Hypothalamus (tissue), 51 donors: ENCODE results near the gene TCF7L2.

Source experiments
- DNase-seq, 51 donors: peaks; one replicate each; lab custom pipeline; 2025; lab: John Stamatoyannopoulos, UW

The TCF7L2 gene

DNA sequence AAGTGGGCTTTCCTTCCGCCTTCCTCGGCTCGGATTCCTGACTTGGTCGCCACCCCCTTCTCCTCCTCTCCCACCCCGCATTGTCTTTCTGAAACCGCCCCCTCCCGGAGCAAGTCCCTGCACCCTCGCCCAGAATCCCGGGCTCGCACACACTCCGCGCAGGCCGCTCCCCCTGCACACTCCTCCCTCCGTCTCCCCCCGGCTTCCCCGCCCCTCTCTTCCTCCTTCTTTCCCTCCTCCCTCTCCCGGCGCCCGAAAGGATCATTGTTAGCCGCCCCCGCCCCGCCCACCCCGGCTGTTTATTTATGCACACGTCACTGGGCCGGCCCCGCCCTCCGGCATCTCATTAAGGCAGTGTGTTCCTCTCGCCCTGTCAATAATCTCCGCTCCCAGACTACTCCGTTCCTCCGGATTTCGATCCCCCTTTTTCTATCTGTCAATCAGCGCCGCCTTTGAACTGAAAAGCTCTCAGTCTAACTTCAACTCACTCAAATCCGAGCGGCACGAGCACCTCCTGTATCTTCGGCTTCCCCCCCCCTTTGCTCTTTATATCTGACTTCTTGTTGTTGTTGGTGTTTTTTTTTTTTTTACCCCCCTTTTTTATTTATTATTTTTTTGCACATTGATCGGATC, at the start of gene TCF7L2:
Gene TCF7L2, plus strand, starts transcription at position 373 of the 633 bp plus-strand sequence. CDS start 510 bp downstream, outside the sequence.
- DNase-seq = peak; percentile 43 to 98 (median 92)

DNA sequence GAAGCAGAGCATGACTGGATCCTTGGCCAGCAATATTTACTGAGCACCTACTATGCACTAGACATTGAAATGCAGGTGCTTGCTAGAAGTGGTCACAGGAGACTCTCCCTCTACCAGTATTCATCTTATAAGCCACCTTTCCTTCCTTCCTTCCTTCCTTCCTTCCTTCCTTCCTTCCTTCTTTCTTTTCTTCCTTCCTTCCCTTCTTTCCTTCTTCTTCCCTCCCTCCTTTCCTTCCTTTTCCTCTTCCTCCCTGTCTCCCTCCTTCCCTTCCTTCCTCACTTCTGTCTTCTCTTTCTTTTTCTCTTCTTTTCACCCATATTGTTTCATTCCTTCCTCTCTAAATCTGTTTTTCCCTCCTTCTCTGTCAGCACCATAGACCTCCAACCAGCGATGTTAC, 47.3 kb upstream of the TCF7L2 start:
- DNase-seq = no peak

DNA sequence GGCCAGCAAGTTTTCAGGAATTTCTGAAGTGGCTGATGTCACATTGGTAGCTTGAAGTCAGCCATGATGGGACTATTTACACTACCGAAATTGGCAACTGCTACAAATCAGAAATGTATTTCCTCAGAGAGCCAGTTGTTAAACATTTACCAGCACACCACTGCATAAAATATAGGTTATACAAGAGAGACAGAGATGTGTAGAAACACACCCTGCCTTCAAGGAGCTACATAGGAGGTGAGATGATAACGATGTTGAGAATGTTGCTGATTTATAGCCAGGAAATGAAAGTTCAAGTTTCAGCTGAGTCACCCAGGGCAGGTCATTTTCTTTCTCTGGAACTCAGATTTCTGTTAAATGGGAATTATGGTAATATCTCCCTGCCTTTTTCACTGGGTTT, 46.0 kb upstream of the TCF7L2 start:
- DNase-seq = no peak

DNA sequence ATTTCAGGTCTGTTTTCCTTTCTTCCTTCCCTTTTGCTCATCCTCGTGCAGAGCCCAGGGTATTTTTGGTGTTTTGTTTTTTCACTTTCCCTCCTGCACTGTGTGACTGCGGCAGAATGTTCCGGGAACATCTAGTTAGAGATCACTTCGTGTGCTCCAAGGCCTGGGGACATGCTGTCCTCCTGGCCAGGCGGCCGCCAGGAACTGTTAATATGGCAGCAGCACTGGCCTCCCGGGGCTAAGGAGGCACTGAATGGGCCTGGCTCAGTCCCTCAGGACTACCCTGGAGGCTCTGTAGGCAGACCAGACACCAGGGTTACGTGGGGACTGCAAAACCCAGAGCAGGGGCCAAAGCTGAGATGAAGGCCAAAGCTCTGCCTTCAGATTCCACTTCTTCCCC, 43.1 kb upstream of the TCF7L2 start:
- DNase-seq = no peak

DNA sequence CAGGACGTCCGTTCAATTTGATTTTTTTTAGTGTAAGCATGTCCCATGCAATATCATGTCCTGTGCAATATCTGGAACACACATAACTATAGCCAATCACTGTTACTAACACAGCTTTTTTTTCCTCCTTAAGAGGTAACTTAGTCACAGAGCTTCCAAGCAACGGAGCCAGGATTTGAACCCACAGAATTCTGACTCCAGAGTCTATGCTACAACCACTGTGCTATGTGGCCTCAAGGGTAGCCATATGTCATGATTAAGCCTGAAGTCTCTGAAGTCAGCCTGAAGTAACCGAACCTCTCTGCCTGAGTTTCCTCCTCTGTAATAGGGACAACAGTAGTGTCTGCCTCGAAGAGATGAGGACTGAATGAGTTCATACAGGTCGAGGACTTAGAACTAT, 42.2 kb upstream of the TCF7L2 start:
- no peak for DNase-seq

DNA sequence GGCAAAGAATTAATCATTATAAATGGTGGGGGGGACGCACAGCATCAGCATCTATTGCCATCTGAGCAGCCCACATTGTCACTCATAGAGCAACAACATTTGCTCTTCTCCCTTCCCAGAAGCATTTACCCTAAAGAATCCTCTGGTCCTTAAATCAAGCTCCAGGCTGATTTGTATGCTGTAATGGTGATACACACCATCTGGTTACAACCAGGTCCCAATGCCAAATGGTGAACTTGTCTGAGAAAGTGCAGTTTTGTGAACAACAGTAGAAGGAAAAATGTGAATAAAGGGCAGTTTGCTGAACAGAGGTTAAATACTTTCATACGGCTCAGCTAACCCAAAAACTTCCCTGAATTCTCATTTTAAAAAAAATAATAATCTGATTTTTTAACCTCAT, 38.8 kb upstream of the TCF7L2 start:
- no peak for DNase-seq

DNA sequence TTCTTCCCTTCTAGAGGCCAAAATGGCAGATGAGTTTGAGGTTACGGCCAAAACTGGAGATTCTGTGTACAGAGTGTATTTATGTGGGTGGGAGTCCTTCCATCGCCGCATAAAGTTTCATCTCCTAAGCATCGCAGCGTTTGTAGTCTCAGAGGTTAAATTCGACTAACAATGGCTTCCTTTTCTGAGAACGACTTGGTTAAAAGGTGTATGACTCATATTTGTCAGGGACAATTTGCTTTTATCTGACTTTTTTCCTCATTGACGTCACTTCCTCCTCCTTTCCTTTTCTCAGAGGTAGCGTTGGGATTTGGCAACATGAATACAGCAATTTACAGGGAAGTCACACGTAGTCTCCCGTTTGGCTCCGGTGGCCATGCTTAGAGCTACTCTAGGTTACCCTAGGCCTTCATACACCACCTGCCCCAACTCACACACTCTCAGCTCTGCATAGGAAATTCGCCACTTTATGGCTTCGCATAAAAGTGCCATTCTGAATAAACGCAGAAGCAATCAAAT, 37.6 kb upstream of the TCF7L2 start:
- no peak for DNase-seq

DNA sequence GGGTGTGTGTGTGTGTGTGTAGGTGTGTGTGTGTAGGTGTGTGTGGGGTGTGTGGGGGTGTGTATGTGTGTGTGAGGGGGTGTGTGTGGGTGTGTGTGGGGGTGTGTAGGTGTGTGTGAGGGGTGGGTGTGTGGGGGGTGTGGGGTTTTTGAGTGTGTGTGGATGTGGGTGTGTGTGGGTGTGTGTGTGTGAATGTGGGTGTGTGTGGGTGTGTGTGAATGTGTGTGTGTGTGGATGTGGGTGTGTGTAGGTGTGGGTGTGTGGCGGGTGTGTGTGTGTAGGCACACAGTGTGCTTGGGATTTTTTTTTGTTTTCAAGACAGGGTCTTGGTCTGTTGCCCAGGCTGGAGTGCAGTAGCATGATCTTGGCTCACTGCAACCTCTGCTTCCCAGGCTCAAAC, 36.8 kb upstream of the TCF7L2 start:
- no peak for DNase-seq

DNA sequence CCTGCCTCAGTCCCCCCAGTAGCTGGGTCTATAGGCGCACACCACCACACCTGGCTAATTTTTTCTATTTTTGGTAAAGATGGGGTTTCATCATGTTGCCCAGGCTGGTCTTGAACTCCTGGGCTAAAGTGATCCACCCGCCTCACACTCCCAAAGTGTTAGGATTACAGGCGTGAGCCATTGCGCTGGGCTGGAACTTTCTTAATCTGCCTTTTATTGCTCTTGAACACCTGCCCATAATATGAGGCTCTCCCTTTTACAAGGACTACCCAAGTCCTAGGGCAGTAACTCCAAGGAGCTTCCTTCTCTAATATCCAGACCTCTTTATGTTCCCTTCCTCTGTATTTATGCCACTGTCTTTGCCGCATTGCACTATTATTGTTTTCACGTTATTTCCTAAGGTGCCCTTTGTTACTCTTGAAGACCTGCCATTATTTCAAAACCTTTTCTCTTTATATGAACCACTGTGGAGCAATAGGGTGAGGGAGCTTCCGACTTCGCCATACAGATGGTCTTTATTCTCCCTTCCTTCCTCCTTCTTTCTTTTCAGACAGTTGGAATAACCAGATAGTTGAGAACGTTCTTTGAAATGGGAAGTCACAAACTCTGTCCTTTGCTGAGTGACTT, 36.3 kb upstream of the TCF7L2 start:
- DNase-seq = no peak

DNA sequence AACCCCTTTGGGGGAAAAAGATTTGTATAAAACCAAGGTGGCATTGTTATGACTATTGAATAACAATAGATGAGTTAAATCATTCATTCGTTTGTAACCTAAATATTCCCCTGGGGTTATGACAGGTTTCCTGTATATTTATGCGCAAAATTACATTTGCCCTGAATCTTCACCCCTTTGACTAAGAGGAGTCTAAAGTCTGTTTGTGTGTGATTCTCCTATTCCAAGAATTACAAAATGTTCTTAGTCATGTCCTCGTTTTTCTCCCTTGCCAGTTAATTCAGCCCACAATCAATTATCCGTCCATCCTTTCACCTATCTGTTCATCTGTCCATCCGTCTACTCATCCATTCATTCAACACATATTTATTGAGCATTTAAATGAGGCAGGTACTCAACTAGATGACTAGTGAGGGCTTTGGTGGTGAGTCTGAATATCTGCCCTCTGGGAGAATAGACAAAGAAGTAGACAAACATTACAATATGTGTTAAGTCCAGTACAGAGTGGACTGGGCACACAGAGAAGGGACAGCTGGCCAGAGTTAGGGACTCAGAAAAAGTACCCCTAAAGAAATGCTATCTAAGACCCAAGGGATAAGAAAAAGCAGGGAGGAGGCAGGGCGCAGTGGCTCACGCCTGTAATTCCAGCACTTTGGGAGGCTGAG, 35.6 kb upstream of the TCF7L2 start:
- DNase-seq = no peak

DNA sequence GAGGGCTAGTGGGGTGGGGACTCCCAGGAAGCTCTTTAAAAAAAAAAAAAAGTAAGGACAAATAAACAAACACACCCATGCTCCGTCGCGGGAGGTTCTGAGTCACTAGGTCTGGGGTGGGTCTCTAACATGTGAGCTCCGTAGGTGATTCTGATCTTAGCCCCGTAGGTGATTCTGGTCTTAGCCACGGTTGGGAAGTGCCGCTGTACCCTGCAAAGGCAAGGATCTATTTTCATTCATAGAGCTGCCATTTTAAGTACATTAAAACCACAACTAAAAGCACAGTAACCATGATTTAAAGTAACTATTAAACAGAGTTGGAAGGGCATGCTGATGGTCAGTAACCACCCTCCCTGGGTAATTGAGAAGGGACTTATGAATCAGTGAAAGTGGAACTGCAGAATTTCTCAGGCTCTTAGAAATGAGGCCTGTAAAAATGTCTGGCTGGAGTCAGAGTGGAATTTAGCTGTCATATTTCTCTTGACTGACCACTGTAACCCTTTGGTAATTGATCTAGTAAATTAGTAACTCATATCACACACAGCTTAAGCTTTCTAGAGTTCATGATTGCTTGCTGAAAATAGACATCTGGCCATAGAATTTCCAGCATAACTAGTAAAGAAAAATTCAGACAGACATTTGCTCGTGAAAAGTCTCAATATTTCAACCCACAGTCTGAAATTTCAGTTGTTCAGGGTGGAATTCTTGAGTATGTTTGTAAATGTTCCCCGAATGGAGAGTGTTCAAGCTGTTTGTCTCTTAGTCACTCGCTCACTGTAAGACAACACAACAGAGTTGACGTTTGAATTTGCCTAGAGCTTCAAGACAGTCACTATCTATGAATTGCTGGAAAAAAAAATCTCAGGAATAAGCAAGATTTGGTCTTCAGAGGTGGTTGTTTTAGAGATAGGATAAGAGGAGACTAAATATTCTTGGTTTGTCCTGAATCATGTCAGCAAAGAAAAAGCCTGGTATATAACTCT, 34.2 kb upstream of the TCF7L2 start:
- no peak for DNase-seq

DNA sequence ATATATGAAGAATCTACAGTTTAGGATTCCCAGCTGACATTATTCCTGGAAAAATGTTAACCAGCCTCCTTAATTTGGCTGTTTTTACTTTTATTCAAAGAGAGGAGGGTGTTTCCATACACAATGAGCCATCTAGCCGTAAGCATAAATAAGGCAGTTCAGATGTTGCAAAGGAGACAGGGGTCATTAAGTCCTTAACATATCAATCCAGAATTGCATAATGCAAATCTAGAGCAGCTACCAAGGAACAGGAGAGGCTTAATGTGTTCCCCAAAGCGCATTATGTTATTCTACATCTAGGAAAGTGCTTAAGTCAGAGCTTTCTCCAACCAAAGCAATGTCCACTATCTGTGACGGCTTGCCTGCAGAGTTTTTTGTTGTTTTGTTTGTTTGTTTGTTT, 32.4 kb upstream of the TCF7L2 start:
- no peak for DNase-seq

DNA sequence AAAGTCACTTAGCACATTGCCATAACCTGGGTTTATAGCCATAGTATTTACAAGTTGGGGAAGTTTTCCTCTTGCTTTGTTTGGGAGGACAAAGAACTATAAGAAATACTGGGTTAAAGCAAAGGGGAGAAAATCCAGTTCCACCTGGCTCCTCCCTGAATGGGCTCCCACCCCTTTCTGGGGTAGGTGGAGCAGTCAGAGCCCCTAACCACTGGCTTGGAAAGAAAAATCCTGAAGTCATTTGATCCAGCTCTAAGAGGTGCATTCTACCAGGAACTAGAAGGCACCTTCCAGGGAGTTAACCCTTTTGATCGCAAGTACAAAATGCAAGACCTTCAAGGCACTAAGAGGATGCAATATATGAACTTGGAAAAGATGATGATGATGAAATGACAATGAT, 31.3 kb upstream of the TCF7L2 start:
- DNase-seq = no peak

DNA sequence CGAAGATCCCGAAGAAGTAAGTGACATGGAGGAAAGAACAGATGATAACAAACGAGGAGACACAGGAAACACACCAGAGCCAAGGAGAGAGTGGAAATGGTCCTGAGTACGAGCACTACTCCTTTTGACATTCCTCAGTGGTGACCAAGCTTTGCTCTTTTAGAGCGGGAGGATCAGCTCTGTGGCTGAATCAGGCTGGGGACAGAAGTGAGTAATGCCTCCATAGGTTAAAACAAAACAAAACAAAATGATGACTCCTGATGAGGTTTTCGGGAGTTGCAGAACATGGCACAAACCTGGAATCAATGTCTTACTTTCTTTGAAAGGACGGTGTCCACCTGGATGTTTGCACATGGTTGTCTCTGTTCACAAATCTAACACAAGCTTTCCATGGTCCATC, 30.3 kb upstream of the TCF7L2 start:
- DNase-seq = no peak

DNA sequence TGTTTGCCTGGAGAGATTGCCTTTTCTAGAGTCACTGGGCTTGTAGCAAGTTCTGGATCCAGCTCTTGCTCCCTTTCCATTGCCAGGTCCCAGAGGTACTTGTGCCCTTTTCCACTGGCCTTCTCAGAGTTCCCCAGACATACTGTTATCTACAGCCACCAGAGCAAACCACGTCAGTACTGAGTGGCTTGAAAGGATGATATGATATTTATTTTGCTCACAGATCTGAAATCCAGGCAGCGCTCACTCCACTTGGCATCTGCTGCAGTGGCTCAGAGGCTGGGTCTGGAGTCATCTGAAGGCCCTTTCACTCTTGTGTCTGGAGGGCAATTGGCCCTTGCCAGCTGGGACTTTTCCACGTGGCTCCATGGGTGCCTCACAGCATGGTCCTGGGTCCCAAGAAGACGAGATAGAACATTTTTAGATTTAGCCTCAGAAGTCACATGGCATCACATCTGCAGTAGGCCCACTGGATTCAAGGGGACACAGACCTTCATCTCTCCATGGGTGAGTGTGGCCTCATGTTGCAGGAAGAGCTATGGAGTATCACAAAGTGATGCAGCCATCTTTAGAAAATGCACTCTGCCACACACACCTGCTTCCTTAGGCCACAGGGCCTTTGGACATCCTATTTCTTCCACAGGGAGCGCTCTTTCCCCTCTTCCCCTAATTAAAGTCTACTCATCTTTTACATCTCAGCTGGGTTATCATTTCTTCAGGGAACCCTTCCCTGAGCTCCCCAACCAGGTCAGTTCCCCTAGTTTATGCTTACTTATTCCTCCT, 22.9 kb upstream of the TCF7L2 start:
- no peak for DNase-seq

DNA sequence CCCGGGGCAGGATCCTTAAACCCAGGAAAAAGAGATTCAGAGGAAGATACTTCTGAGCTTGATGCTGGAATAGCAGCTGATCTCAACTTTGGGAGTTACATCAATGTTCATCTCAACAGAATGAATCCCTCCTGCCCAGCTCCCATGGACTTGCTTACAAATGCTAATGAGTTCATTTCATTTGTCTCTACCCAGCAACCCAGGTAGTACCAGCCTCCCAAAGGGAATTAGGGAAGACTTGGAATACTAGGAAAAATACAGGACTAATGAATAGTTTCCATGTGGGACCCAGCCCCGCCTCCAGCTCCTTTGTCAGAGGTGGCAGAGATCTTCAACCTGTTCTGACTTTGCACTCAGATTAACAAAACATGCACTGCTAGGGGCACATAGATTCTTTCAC, 22.1 kb upstream of the TCF7L2 start:
- no peak for DNase-seq

DNA sequence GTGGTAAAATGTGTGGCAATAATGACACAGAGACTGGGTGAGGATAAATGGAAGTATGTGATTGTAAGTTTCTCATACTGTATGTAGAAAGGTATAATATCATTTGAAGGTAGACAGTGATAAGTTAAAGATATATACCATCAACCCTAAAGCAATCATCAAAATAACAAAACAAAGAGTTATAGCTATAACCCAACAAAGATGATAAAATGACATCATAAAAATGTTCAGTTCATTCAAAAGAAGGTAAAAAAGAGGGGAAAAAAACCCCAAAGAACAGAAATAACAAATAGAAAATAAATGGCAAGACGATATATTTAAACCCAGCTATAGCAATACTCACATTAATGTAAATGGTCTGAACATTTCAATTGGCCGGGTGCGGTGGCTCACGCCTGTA, 17.4 kb upstream of the TCF7L2 start:
- DNase-seq = no peak

DNA sequence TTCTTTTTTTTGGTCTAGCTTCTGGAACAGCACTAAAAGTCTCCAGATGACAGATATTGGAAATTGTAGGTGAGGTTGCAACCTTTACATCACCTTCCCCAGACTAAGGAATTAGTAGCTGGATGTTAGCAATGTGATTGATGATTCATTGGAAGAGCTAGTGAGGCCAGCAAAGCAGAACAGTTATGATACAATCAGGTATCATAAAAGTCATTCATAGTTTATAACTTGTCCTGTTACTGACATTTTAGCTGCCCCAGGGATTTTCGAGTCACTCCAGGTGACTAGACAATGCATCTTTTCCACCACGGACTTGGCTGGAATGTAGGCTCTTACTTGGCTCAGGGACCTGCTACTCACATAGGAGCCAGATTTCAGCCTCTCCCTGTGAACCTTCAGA, 15.9 kb upstream of the TCF7L2 start:
- no peak for DNase-seq

DNA sequence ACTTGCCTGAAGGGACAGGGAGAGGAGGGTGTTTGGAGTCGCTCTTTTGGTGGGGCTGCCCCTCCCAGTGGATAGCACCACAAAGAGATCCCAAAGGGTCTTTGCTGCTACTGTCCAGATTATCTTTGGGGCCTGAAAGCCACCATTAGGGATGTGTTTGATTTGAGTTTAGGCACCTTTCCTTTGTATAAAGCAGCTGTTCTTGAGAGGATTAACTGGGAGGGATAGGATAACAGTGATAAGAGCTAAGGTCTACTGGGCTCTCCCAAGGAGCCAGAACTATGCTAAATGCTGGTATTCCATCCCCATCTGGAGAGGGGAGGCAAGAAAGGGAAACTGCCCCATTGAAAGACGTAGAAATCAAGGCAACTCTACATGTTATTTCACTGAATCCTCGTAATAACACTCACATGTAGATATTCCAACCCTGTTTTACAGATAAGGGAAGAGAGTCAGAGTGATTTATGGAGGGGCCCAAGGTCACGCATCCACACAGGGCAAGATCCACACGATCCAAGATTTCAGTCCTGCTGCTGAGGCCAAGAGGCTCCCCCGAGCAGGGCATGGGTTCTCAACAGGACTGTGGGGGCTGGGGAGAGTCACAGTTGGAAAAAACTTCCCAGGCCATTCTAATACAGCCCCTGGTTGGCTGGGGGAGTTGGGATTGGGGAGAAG, 11.1 kb upstream of the TCF7L2 start:
- DNase-seq = no peak

DNA sequence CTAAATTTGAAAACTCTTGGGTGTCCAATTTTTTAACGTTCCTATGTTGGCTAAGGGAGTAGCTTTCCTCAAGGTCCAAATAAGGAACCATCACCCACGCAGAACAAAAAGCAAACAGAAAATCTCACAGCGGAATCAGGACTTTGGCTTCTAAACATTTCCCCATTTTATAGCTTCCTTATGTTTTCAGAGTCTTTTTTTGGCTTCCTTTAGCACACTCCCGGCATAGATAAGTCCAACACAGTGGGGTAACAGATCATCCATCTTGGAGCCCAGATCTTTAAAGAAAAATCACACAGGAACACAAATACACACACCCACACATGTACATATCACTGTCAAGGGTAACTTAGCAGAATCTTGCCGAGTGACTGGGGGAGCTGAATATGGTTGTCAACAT, 4.2 kb upstream of the TCF7L2 start:
- DNase-seq = no peak
